Muscle layer of duodenum (tissue), 2 donors: ENCODE results near the gene SH2B3.
A peak's percentile ranks its signal among the peaks of the same experiment; 100 is the strongest.

Source experiments
- H3K27ac ChIP-seq: one replicate; pipeline ENCODE4 v1.7.0; 2013; ENCODE audit warnings: mild to moderate bottlenecking, low read length
- H3K27me3 ChIP-seq: one replicate; pipeline ENCODE4 v1.7.0; 2013; ENCODE audit warnings: low read depth, mild to moderate bottlenecking, control low read depth, low read length
- H3K36me3 ChIP-seq, 2 donors: one replicate each; pipeline ENCODE4 v1.7.0; 2013; ENCODE audit warnings: low read length in 2 of 2, control low read depth in 1 of 2, mild to moderate bottlenecking in 1 of 2; ENCODE audit not compliant: insufficient read depth in 2 of 2, control insufficient read depth in 1 of 2
- H3K4me1 ChIP-seq, 2 donors: one replicate each; pipeline ENCODE4 v1.7.0; 2013; ENCODE audit warnings: low read length in 2 of 2, mild to moderate bottlenecking in 2 of 2, control low read depth in 1 of 2, moderate library complexity in 1 of 2; ENCODE audit not compliant: insufficient read depth in 2 of 2, control insufficient read depth in 1 of 2
- H3K4me3 ChIP-seq, 2 donors: one replicate each; pipeline ENCODE4 v1.7.0; 2013; ENCODE audit warnings: low read length in 2 of 2, low read depth in 1 of 2, mild to moderate bottlenecking in 1 of 2
- H3K9me3 ChIP-seq, 2 donors: one replicate each; pipeline ENCODE4 v1.7.0; 2013; ENCODE audit warnings: low read length in 2 of 2, control low read depth in 1 of 2, mild to moderate bottlenecking in 1 of 2; ENCODE audit not compliant: control insufficient read depth in 1 of 2
- donor health status: healthy.

The SH2B3 gene

GRCh38 chr12:111442301-111443045 is 36.8 kb downstream of the SH2B3 start:
- Histone ChIP-seq H3K27me3 (no peaks in the 10 kb centered on the region), H3K4me1 (peaks cover 32 to 71% of the 10 kb centered on the region in 2 donors), H3K4me3 (no peak overlapping the region), H3K36me3 (peaks cover 30 to 32% of the 10 kb centered on the region in 2 donors), H3K27ac (no peak overlapping the region), H3K9me3 (no peaks in the 10 kb centered on the region)

- Histone ChIP-seq H3K27ac (no peak overlapping the region), H3K36me3 (peaks cover 36 to 38% of the 10 kb centered on the region in 2 donors)
Measured at GRCh38 chr12:111443086-111443485, 37.4 kb downstream of the SH2B3 start.

GRCh38 chr12:111443586-111443985 is 37.9 kb downstream of the SH2B3 start:
- Histone ChIP-seq H3K36me3 (peaks cover 41 to 42% of the 10 kb centered on the region in 2 donors), H3K27ac (no peak overlapping the region), H3K4me1 (peaks cover 31 to 65% of the 10 kb centered on the region in 2 donors), H3K27me3 (no peaks in the 10 kb centered on the region), H3K9me3 (no peaks in the 10 kb centered on the region), H3K4me3 (no peak overlapping the region)

More at GRCh38 chr12:111443086-111443485, 37.4 kb downstream of the SH2B3 start:
- Histone ChIP-seq H3K4me3 (no peak overlapping the region), H3K4me1 (peaks cover 32 to 65% of the 10 kb centered on the region in 2 donors), H3K9me3 (no peaks in the 10 kb centered on the region), H3K27me3 (no peaks in the 10 kb centered on the region)

GRCh38 chr12:111444314-111444924 is 38.7 kb downstream of the SH2B3 start:
- peaks cover 42 to 49% of the 10 kb centered on the region in 2 donors for H3K36me3 ChIP-seq
- H3K9me3 ChIP-seq, result no peaks in the 10 kb centered on the region
- H3K4me1 ChIP-seq, result peaks cover 29 to 68% of the 10 kb centered on the region in 2 donors
- H3K27me3 ChIP-seq, result no peaks in the 10 kb centered on the region
- H3K27ac ChIP-seq, result peak overlapping the region; percentile 23
- no peak overlapping the region for H3K4me3 ChIP-seq

GRCh38 chr12:111444925-111445725 is 39.4 kb downstream of the SH2B3 start:
- Histone ChIP-seq H3K27me3 (no peaks in the 10 kb centered on the region), H3K36me3 (peaks cover 43 to 54% of the 10 kb centered on the region in 2 donors), H3K4me3 (no peak overlapping the region), H3K4me1 (peaks cover 29 to 64% of the 10 kb centered on the region in 2 donors), H3K27ac (peak overlapping the region; percentile 45), H3K9me3 (no peaks in the 10 kb centered on the region)

GRCh38 chr12:111445726-111446581 is 40.2 kb downstream of the SH2B3 start:
- H3K27ac ChIP-seq, result peak overlapping the region; percentile 19
- H3K36me3 ChIP-seq, result peaks cover 45 to 62% of the 10 kb centered on the region in 2 donors
- peaks cover 29 to 58% of the 10 kb centered on the region in 2 donors for H3K4me1 ChIP-seq
- no peak overlapping the region for H3K4me3 ChIP-seq
- H3K9me3 ChIP-seq, result no peaks in the 10 kb centered on the region
- H3K27me3 ChIP-seq, result no peaks in the 10 kb centered on the region

- peaks cover 45 to 68% of the 10 kb centered on the region in 2 donors for H3K36me3 ChIP-seq
- peaks cover 35 to 58% of the 10 kb centered on the region in 2 donors for H3K4me1 ChIP-seq
- H3K9me3 ChIP-seq, result no peaks in the 10 kb centered on the region
- peak overlapping the region; percentile 19 for H3K27ac ChIP-seq
- no peak overlapping the region for H3K4me3 ChIP-seq
- no peaks in the 10 kb centered on the region for H3K27me3 ChIP-seq
Measured at GRCh38 chr12:111446631-111447570, 41.2 kb downstream of the SH2B3 start.

- no peak overlapping the region for H3K27ac ChIP-seq
- peaks cover 40 to 60% of the 10 kb centered on the region in 2 donors for H3K36me3 ChIP-seq
Measured at GRCh38 chr12:111447571-111448265, 42.0 kb downstream of the SH2B3 start.

GRCh38 chr12:111448266-111448830 is 42.6 kb downstream of the SH2B3 start:
- Histone ChIP-seq H3K27me3 (no peaks in the 10 kb centered on the region), H3K4me1 (peaks cover 35 to 48% of the 10 kb centered on the region in 2 donors), H3K4me3 (no peak overlapping the region), H3K36me3 (peaks cover 42 to 58% of the 10 kb centered on the region in 2 donors), H3K9me3 (no peaks in the 10 kb centered on the region), H3K27ac (no peak overlapping the region)

More at GRCh38 chr12:111447571-111448265, 42.0 kb downstream of the SH2B3 start:
- Histone ChIP-seq H3K27me3 (no peaks in the 10 kb centered on the region), H3K4me1 (peaks cover 35 to 52% of the 10 kb centered on the region in 2 donors), H3K4me3 (no peak overlapping the region), H3K9me3 (no peaks in the 10 kb centered on the region)
